GM23338 (cell line): ENCODE results near the gene SLC39A10. TPM values are rescaled to one million over a fixed set of nuclear protein-coding genes. Genes with fewer than 3 reads are reported as not detected.
A peak's percentile ranks its signal among the peaks of the same experiment; 100 is the strongest.

Experiments used
- ATAC-seq: fragments of 200-7000 bp; cut with Tn5 transposase; 3 replicates; pipeline ENCODE4 v1.9.1; 2020
- DNase-seq: peaks from one replicate; pipeline ENCODE4 v3.0.0-alpha.2; 2015; ENCODE audit warnings: low spot score
- H2AFZ ChIP-seq: fragments of 200-600 bp; sonication (generic); 2 replicates; pipeline ENCODE4 v1.8.0; 2016; ENCODE audit warnings: antibody characterized with exemption, mild to moderate bottlenecking, moderate library complexity
- H3F3A ChIP-seq: fragments of 200-600 bp; sonication (generic); replicated peaks from 2 replicates; pipeline ENCODE4 v1.8.0; 2017; ENCODE audit warnings: antibody characterized with exemption, mixed run types, low read depth
- H3K27ac ChIP-seq: fragments of 200-600 bp; sonication (generic); 2 replicates; pipeline ENCODE4 v1.6.1; 2016; ENCODE audit warnings: low read depth
- H3K27me3 ChIP-seq: fragments of 200-600 bp; sonication (generic); 2 replicates; pipeline ENCODE4 v1.8.0; 2016; ENCODE audit warnings: mild to moderate bottlenecking, mixed run types, moderate library complexity; ENCODE audit not compliant: insufficient read depth
- H3K36me3 ChIP-seq: fragments of 200-600 bp; sonication (generic); 2 replicates; pipeline ENCODE4 v1.8.0; 2016; ENCODE audit warnings: mild to moderate bottlenecking; ENCODE audit not compliant: insufficient read depth
- H3K4me1 ChIP-seq: fragments of 200-600 bp; sonication (generic); 2 replicates; pipeline ENCODE4 v1.8.0; 2016; ENCODE audit warnings: mild to moderate bottlenecking, moderate library complexity; ENCODE audit not compliant: insufficient read depth
- H3K4me2 ChIP-seq: fragments of 200-600 bp; sonication (generic); 2 replicates; pipeline ENCODE4 v1.7.1; 2017; ENCODE audit warnings: mixed run types
- H3K4me3 ChIP-seq: fragments of 200-600 bp; sonication (generic); 2 replicates; pipeline ENCODE4 v1.6.1; 2016; ENCODE audit warnings: mixed run types
- H3K79me2 ChIP-seq: fragments of 200-600 bp; sonication (generic); replicated peaks from 2 replicates; pipeline ENCODE4 v1.8.0; 2017; ENCODE audit warnings: mild to moderate bottlenecking; ENCODE audit not compliant: insufficient read depth
- H3K9me2 ChIP-seq: fragments of 200-600 bp; sonication (generic); 2 replicates; pipeline ENCODE4 v1.8.0; 2017; ENCODE audit not compliant: insufficient read depth
- H4K20me1 ChIP-seq: fragments of 200-600 bp; sonication (generic); replicated peaks from 2 replicates; pipeline ENCODE4 v1.8.0; 2017; ENCODE audit warnings: mild to moderate bottlenecking; ENCODE audit not compliant: insufficient read depth
- H3K27ac Mint-ChIP-seq: 2 replicates; pipeline ENCODE4 v1.8.0; 2020; ENCODE audit warnings: inconsistent platforms, mild to moderate bottlenecking, moderate library complexity, mixed read lengths
- H3K27me3 Mint-ChIP-seq: 3 replicates; pipeline ENCODE4 v1.8.0; 2022; ENCODE audit warnings: low read depth, mild to moderate bottlenecking, moderate library complexity, mixed read lengths, inconsistent platforms; ENCODE audit not compliant: insufficient read depth, poor library complexity
- H3K36me3 Mint-ChIP-seq: 3 replicates; pipeline ENCODE4 v1.8.0; 2021; ENCODE audit warnings: low read depth, mild to moderate bottlenecking, inconsistent platforms, moderate library complexity, mixed read lengths
- H3K4me1 Mint-ChIP-seq: 3 replicates; pipeline ENCODE4 v1.8.0; 2020; ENCODE audit warnings: mild to moderate bottlenecking, inconsistent platforms, mixed read lengths
- H3K4me3 Mint-ChIP-seq: 3 replicates; pipeline ENCODE4 v1.8.0; 2021; ENCODE audit warnings: moderate library complexity, mild to moderate bottlenecking, inconsistent platforms, mixed read lengths
- H3K9me3 Mint-ChIP-seq: 3 replicates; pipeline ENCODE4 v1.8.0; 2020; ENCODE audit warnings: moderate library complexity, mild to moderate bottlenecking, inconsistent platforms, mixed read lengths
- CREB1 ChIP-seq: fragments of 250-450 bp; sonication (Bioruptor Pico); IDR thresholded peaks from 2 replicates; pipeline ENCODE4 v1.5.0; 2020; ENCODE audit warnings: low read depth, mild to moderate bottlenecking, moderate library complexity
- CTCF ChIP-seq, 2 experiments: fragments of 200-600 bp in 1 of 2; sonication (generic) in 1 of 2; conservative IDR thresholded peaks; 2 replicates each; pipeline versions ENCODE4 v1.5.1 to v1.6.1; 2016 to 2017; ENCODE audit warnings: antibody characterized with exemption in 2 of 2, low read depth in 2 of 2, mild to moderate bottlenecking in 2 of 2, moderate library complexity in 1 of 2
- ETS1 ChIP-seq: IDR thresholded peaks from 2 replicates; pipeline ENCODE4 v1.6.1; 2016; ENCODE audit warnings: antibody characterized with exemption
- EZH2 ChIP-seq: fragments of 200-600 bp; sonication (generic); IDR thresholded peaks from one replicate; pipeline ENCODE4 v1.8.0; 2017; ENCODE audit warnings: antibody characterized with exemption, mild to moderate bottlenecking, low read depth; ENCODE audit not compliant: unreplicated experiment
- EZH2phosphoT487 ChIP-seq: fragments of 200-600 bp; sonication (generic); IDR thresholded peaks from one replicate; pipeline ENCODE4 v1.8.1; 2018; ENCODE audit warnings: antibody characterized with exemption; ENCODE audit not compliant: unreplicated experiment
- JUNB ChIP-seq: IDR thresholded peaks from one replicate; pipeline ENCODE4 v1.6.1; 2016; ENCODE audit warnings: antibody characterized with exemption; ENCODE audit not compliant: unreplicated experiment
- NANOG ChIP-seq: IDR thresholded peaks from 2 replicates; pipeline ENCODE4 v1.6.1; 2016; ENCODE audit warnings: antibody characterized with exemption, borderline replicate concordance
- POLR2AphosphoS5 ChIP-seq: IDR thresholded peaks from 2 replicates; pipeline ENCODE4 v1.6.1; 2016; ENCODE audit warnings: antibody characterized with exemption, low read depth
- REST ChIP-seq: IDR thresholded peaks from one replicate; pipeline ENCODE4 v1.6.1; 2018; ENCODE audit warnings: antibody characterized with exemption; ENCODE audit not compliant: unreplicated experiment
- STAT1 ChIP-seq: IDR thresholded peaks from one replicate; pipeline ENCODE4 v1.6.1; 2016; ENCODE audit warnings: antibody characterized with exemption; ENCODE audit not compliant: unreplicated experiment
- ZNF114 ChIP-seq: fragments of 250-450 bp; sonication (Bioruptor Pico); IDR thresholded peaks from 2 replicates; pipeline ENCODE4 v1.5.0; 2020; ENCODE audit warnings: mild to moderate bottlenecking, moderate library complexity
- ZNF331 ChIP-seq: fragments of 250-450 bp; sonication (Bioruptor Pico); IDR thresholded peaks from 2 replicates; pipeline ENCODE4 v1.5.0; 2020; ENCODE audit warnings: low read depth, mild to moderate bottlenecking, moderate library complexity
- ZNF462 ChIP-seq: fragments of 250-450 bp; sonication (Bioruptor Pico); IDR thresholded peaks from 2 replicates; pipeline ENCODE4 v1.5.0; 2020; ENCODE audit warnings: mild to moderate bottlenecking, moderate library complexity
- polyA plus RNA-seq: library from polyadenylated mRNA; unstranded; fragments of >200 nt; fragmentation: Nextera tagmentation; extraction: Ambion mirVana; gene quantifications from 2 replicates; pipeline ENCODE4 v1.2.1, GENCODE V29; 2016
- total RNA-seq: library from RNA; depleted of rRNA; stranded (reverse); fragments of >200 nt; shearing (Covaris generic); gene quantifications from 2 replicates; pipeline ENCODE4 v1.2.3, GENCODE V29; 2014

SLC39A10 gene
- total and polyA plus RNA-seq, 2 experiments from 2014 or later, result 261 to 356 TPM

- H3K79me2 ChIP-seq, result peaks cover 98% of the 10 kb centered on the region
- TF ChIP-seq JUNB (no peak), REST (no peak), NANOG (no peak), EZH2 (no peak), ZNF114 (CRISPR knock-in tag) (no peak), CREB1 (CRISPR knock-in tag) (no peak), ZNF462 (CRISPR knock-in tag) (no peak), ZNF331 (no peak), EZH2phosphoT487 (no peak), STAT1 (no peak), ETS1 (no peak), CTCF (conservative IDR thresholded peaks at IDR 0.05; ENCODE audit: low read depth in 2 of 2) (no peak), POLR2AphosphoS5 (no peak)
- peaks cover 5% of the 10 kb centered on the region; the same call in 2 of the 3 replicates for H3K36me3 Mint-ChIP-seq
Observed at GRCh38 chr2:195670191-195670590, 13.2 kb downstream of the SLC39A10 start.

More at GRCh38 chr2:195670191-195670590, 13.2 kb downstream of the SLC39A10 start:
- H3K9me3 Mint-ChIP-seq, result no peaks in the 10 kb centered on the region
- Histone ChIP-seq H3K9me2 (no peaks in the 10 kb centered on the region), H3K27me3 (no peaks in the 10 kb centered on the region), H3K4me2 (no peak overlapping the region), H3K4me1 (peaks cover 10% of the 10 kb centered on the region), H3K27ac (peak overlapping the region; percentile 12; the same call in 1 of the 2 replicates), H3K4me3 (no peak overlapping the region), H3F3A (no peaks in the 10 kb centered on the region), H3K36me3 (no peaks in the 10 kb centered on the region), H2AFZ (no peak overlapping the region), H4K20me1 (peaks cover 17% of the 10 kb centered on the region; the same call in 1 of the 2 replicates)
- ATAC-seq (no peak), DNase-seq (no peak)
- no peak overlapping the region for H3K4me3 Mint-ChIP-seq
- no peaks in the 10 kb centered on the region for H3K27me3 Mint-ChIP-seq
- H3K27ac Mint-ChIP-seq, result no peak overlapping the region
- H3K4me1 Mint-ChIP-seq, result peaks cover 23% of the 10 kb centered on the region
